HPDE6-E6E7 (cell line): ENCODE measurements around the gene LY6G6D.
"Not testable (repeated sequence)": the region's sequence is repeated elsewhere in the genome, so short reads cannot be mapped to it uniquely, and the experiment has no call there.

ENCODE experiments used
- DNase-seq: peaks from one replicate; pipeline ENCODE4 v3.0.0; 2011; ENCODE audit warnings: missing footprints; ENCODE audit errors: extremely low spot score

LY6G6D gene

GRCh38 chr6:31692353-31692752 is 22.8 kb upstream of the LY6G6D start:
- no peak for DNase-seq

GRCh38 chr6:31692886-31693285 is 22.3 kb upstream of the LY6G6D start:
- no peak for DNase-seq

- DNase-seq: no peak
Observed at GRCh38 chr6:31693535-31693934, 21.6 kb upstream of the LY6G6D start.

- DNase-seq: no peak
Observed at GRCh38 chr6:31697555-31697954, 17.6 kb upstream of the LY6G6D start.

- no peak for DNase-seq
Observed at GRCh38 chr6:31700740-31701401, 14.3 kb upstream of the LY6G6D start.

- DNase-seq: no peak
Observed at GRCh38 chr6:31701666-31702404, 13.3 kb upstream of the LY6G6D start.

GRCh38 chr6:31702405-31702818 is 12.7 kb upstream of the LY6G6D start:
- DNase-seq: no peak

GRCh38 chr6:31702819-31703716 is 12.1 kb upstream of the LY6G6D start, which contains the start of gene ABHD16A:
Gene ABHD16A (minus strand): TSS chr6:31703324. CDS start chr6:31703281, 43 bp downstream.
- peak; percentile 100 for DNase-seq

- no peak for DNase-seq
Observed at GRCh38 chr6:31705931-31706330, 9.2 kb upstream of the LY6G6D start.

- DNase-seq: no peak
Observed at GRCh38 chr6:31706599-31706998, 8.5 kb upstream of the LY6G6D start, which contains the start of gene LY6G6F. Gene LY6G6F (plus strand): TSS chr6:31706866. CDS start chr6:31706907, 41 bp downstream.

- no peak for DNase-seq
Observed at GRCh38 chr6:31707701-31708100, 7.4 kb upstream of the LY6G6D start.

GRCh38 chr6:31708224-31708623 is 6.9 kb upstream of the LY6G6D start:
- no peak for DNase-seq

GRCh38 chr6:31709157-31709556 is 6.0 kb upstream of the LY6G6D start:
- DNase-seq: not testable (repeated sequence)

- no peak for DNase-seq
Observed at GRCh38 chr6:31710523-31711219, 4.5 kb upstream of the LY6G6D start.

- DNase-seq: peak; percentile 36
Observed at GRCh38 chr6:31711233-31711632, 3.9 kb upstream of the LY6G6D start.

- no peak for DNase-seq
Observed at GRCh38 chr6:31712296-31712695, 2.9 kb upstream of the LY6G6D start.

- no peak for DNase-seq
Observed at GRCh38 chr6:31713465-31713864, 1.7 kb upstream of the LY6G6D start.

- no peak for DNase-seq
Observed at GRCh38 chr6:31713991-31714684, 1.0 kb upstream of the LY6G6D start.

GRCh38 chr6:31717499-31718222 is 2.5 kb downstream of the LY6G6D start:
- no peak for DNase-seq

- DNase-seq: peak; percentile 90
Observed at GRCh38 chr6:31718265-31718664, 3.1 kb downstream of the LY6G6D start.
